PC-3 (cell line): ENCODE measurements around the gene UPF2. TPM values are rescaled to one million over a fixed set of nuclear protein-coding genes. Genes with fewer than 3 reads are reported as not detected.
"Not testable (repeated sequence)": the region's sequence is repeated elsewhere in the genome, so short reads cannot be mapped to it uniquely, and the experiment has no call there.

Source experiments
- ATAC-seq: fragments of 200-7000 bp; cut with Tn5 transposase; 2 replicates; pipeline ENCODE4 v1.9.1; 2020; ENCODE audit warnings: mild to moderate bottlenecking, moderate library complexity
- BruUV-seq: library from RNA; stranded (reverse); fragments of 400-500 nt; replicated peaks from 2 replicates; lab custom pipeline; 2021; lab: Mats Ljungman, UMichigan
- CTCF ChIA-PET: fragments of 300-600 bp; sonication (Branson Sonifier 250); formaldehyde crosslinking; loops from one replicate; lab custom pipeline; 2022; ENCODE audit warnings: antibody characterized with exemption; lab: Charles Lee
- POLR2A ChIA-PET: fragments of 300-600 bp; sonication (Branson Sonifier 250); formaldehyde crosslinking; loops from one replicate; lab custom pipeline; 2022; ENCODE audit warnings: antibody characterized with exemption; ENCODE audit not compliant: unreplicated experiment; lab: Charles Lee
- DNase-seq: peaks from one replicate; pipeline ENCODE4 v3.0.0-alpha.2; 2015
- H2AFZ ChIP-seq: fragments of 300-600 bp; sonication (generic); 2 replicates; pipeline ENCODE4 v1.6.0; 2016; ENCODE audit warnings: antibody characterized with exemption, low read length
- H3F3A ChIP-seq: fragments of 300-600 bp; sonication (generic); one replicate; pipeline ENCODE4 v1.6.0; 2017; ENCODE audit warnings: antibody characterized with exemption, low read length, control low read depth, mild to moderate bottlenecking; ENCODE audit not compliant: unreplicated experiment
- H3K27ac ChIP-seq: fragments of 300-600 bp; sonication (generic); 2 replicates; pipeline ENCODE4 v1.5.1; 2016; ENCODE audit warnings: mild to moderate bottlenecking, low read length
- H3K27me3 ChIP-seq: fragments of 300-600 bp; sonication (generic); 2 replicates; pipeline ENCODE4 v1.6.1; 2016; ENCODE audit warnings: low read length, mixed read lengths
- H3K36me3 ChIP-seq: fragments of 300-600 bp; sonication (generic); 2 replicates; pipeline ENCODE4 v1.6.1; 2016; ENCODE audit warnings: low read depth, mixed run types, low read length, mixed read lengths
- H3K4me1 ChIP-seq: fragments of 300-600 bp; sonication (generic); 2 replicates; pipeline ENCODE4 v1.5.1; 2016; ENCODE audit warnings: low read length; ENCODE audit not compliant: insufficient read depth
- H3K4me2 ChIP-seq: fragments of 300-600 bp; sonication (generic); 2 replicates; pipeline ENCODE4 v1.6.0; 2016; ENCODE audit warnings: low read length
- H3K4me3 ChIP-seq: fragments of 300-600 bp; sonication (generic); 2 replicates; pipeline ENCODE4 v1.5.1; 2016; ENCODE audit warnings: mild to moderate bottlenecking, low read length, mixed read lengths
- H3K79me2 ChIP-seq: fragments of 300-600 bp; sonication (generic); 2 replicates; pipeline ENCODE4 v1.6.1; 2017; ENCODE audit warnings: low read length, mixed read lengths
- H3K9ac ChIP-seq: fragments of 300-600 bp; sonication (generic); 2 replicates; pipeline ENCODE4 v1.6.0; 2016; ENCODE audit warnings: mild to moderate bottlenecking, low read length
- H3K9me2 ChIP-seq: fragments of 300-600 bp; sonication (generic); replicated peaks from 2 replicates; pipeline ENCODE4 v1.6.1; 2016; ENCODE audit warnings: mixed run types, low read length, mixed read lengths
- H3K9me3 ChIP-seq: fragments of 300-600 bp; sonication (generic); 2 replicates; pipeline ENCODE4 v1.6.1; 2016; ENCODE audit warnings: low read length, mixed read lengths
- H4K20me1 ChIP-seq: fragments of 300-600 bp; sonication (generic); 2 replicates; pipeline ENCODE4 v1.6.1; 2016; ENCODE audit warnings: low read length, mixed read lengths
- EZH2 ChIP-seq: fragments of 300-600 bp; sonication (generic); IDR thresholded peaks from one replicate; pipeline ENCODE4 v1.6.1; 2017; ENCODE audit warnings: antibody characterized with exemption, mild to moderate bottlenecking, low read length; ENCODE audit not compliant: unreplicated experiment
- EZH2phosphoT487 ChIP-seq: fragments of 300-600 bp; sonication (generic); IDR thresholded peaks from 2 replicates; pipeline ENCODE4 v1.6.1; 2018; ENCODE audit warnings: mild to moderate bottlenecking, antibody characterized with exemption, low read length, borderline replicate concordance
- intact Hi-C: fragments of 100-400 bp; cut with micrococcal nuclease; formaldehyde crosslinking; loops from 2 replicates; pipeline ENCODE4 v1.9.0; 2023
- total RNA-seq: library from RNA; depleted of rRNA; stranded (reverse); fragments of >200 nt; gene quantifications from 2 replicates; pipeline ENCODE4 v1.2.3, GENCODE V29; 2014
- TF ChIP-seq, protein P1 (sequence below): fragments of 300-600 bp; sonication (generic); conservative IDR thresholded peaks from 2 replicates; pipeline ENCODE4 v1.5.1; 2017; ENCODE audit warnings: antibody characterized with exemption, low read depth, mild to moderate bottlenecking, low read length

UPF2 gene
- total RNA-seq, 1 experiment from 2014 or later: 12.0 TPM

DNA sequence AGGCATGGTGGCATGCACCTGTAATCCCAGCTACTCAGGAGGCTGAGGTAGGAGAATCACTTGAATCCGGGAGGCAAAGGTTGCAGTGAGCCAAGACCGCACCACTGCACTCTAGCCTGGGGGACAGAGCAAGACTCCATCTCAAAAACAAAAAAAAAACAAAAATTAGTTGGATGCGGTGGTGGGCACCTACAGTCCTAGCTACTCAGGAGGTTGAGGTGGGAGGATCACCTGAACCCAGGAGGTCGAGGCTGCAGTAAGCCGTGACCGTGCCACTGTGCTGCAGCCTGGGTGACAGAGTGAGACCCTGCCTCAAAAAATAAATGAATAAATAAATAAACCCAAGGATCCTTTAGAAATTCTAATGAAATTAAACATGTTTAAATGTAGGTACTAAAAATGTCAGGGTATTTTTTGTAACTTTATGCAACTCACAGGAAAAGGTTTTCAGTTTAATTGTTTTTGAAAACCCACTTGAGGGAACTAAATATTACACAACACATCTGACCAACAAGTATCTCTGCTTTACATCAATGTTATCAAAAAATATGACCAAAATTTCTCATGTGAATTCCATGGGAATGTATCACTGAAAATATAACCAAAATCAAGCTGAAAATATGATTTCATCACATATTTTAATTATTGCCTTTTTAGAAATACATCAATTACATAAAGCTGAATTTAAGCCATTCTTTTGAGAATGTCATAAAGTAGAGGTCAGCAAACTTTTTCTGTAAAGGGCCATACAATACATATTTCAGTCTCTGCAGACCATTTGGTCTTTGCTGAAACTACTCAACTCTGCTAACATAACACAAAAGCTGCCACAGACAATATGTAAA lies 23.9 kb downstream of the UPF2 start:
- intact Hi-C loops: no loop called here
- no peak for DNase-seq
- TF ChIP-seq, protein P1, sequence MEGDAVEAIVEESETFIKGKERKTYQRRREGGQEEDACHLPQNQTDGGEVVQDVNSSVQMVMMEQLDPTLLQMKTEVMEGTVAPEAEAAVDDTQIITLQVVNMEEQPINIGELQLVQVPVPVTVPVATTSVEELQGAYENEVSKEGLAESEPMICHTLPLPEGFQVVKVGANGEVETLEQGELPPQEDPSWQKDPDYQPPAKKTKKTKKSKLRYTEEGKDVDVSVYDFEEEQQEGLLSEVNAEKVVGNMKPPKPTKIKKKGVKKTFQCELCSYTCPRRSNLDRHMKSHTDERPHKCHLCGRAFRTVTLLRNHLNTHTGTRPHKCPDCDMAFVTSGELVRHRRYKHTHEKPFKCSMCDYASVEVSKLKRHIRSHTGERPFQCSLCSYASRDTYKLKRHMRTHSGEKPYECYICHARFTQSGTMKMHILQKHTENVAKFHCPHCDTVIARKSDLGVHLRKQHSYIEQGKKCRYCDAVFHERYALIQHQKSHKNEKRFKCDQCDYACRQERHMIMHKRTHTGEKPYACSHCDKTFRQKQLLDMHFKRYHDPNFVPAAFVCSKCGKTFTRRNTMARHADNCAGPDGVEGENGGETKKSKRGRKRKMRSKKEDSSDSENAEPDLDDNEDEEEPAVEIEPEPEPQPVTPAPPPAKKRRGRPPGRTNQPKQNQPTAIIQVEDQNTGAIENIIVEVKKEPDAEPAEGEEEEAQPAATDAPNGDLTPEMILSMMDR: no peak
- no peak for TF ChIP-seq EZH2
- no peak for TF ChIP-seq EZH2phosphoT487
- Histone ChIP-seq H2AFZ (no peak overlapping the region), H3K4me2 (no peak overlapping the region), H3K9me2 (no peaks in the 10 kb centered on the region), H3K4me1 (no peaks in the 10 kb centered on the region), H3K27me3 (no peaks in the 10 kb centered on the region), H3K27ac (no peak overlapping the region), H3K9ac (no peak overlapping the region), H3F3A (no peaks in the 10 kb centered on the region), H3K9me3 (no peaks in the 10 kb centered on the region), H3K4me3 (no peak overlapping the region), H4K20me1 (no peaks in the 10 kb centered on the region), H3K79me2 (peaks cover 18% of the 10 kb centered on the region; the same call in 1 of the 2 replicates), H3K36me3 (0 out of 2 replicates have a peak, but pooled peaks cover 3% of the 10 kb centered on the region)
- ATAC-seq: no peak
- BruUV-seq: no TSS peak
- POLR2A ChIA-PET: no interaction called here
- CTCF ChIA-PET: interaction anchor here (0.6 kb wide), 1 partner anchor 197 kb away, joined by 3 read pairs; no protein-coding TSS in a partner anchor

DNA sequence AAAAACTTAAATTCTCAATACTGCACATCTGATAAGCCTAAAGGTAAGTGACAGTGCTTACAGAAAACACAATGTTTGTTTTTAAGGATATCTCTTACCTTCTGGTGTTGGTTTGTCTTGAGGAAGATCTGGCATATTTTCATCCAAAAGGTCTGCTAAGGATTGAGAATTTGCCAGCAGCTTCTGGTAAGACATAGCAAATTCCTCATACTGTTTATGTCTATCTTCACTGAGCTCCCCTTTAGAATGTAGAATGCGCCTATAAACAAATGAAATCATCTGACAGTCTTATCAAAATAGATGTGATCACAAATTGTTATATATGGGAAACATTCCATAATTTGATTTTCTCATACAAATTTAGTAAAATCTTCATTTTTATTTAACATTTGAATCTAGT lies 28.7 kb downstream of the UPF2 start:
- no peak overlapping the region for H3K4me2 ChIP-seq
- intact Hi-C loops: no loop called here
- CTCF ChIA-PET: no interaction called here
- no peak overlapping the region for H3K9ac ChIP-seq
- no peak overlapping the region for H3K27ac ChIP-seq
- no peaks in the 10 kb centered on the region for H3K9me3 ChIP-seq
- H3K9me2 ChIP-seq: no peaks in the 10 kb centered on the region
- no peak for ATAC-seq
- no peak for DNase-seq
- H2AFZ ChIP-seq: no peak overlapping the region
- POLR2A ChIA-PET: no interaction called here
- TF ChIP-seq, protein P1: no peak
- TF ChIP-seq EZH2phosphoT487: no peak
- no peak for TF ChIP-seq EZH2
- H3K4me1 ChIP-seq: no peaks in the 10 kb centered on the region
- no peaks in the 10 kb centered on the region for H3K27me3 ChIP-seq
- H3K36me3 ChIP-seq: 0 out of 2 replicates have a peak, but pooled peaks cover 3% of the 10 kb centered on the region
- H3F3A ChIP-seq: no peaks in the 10 kb centered on the region
- no peak overlapping the region for H3K4me3 ChIP-seq
- BruUV-seq: no TSS peak
- no peaks in the 10 kb centered on the region for H3K79me2 ChIP-seq
- H4K20me1 ChIP-seq: no peaks in the 10 kb centered on the region

DNA sequence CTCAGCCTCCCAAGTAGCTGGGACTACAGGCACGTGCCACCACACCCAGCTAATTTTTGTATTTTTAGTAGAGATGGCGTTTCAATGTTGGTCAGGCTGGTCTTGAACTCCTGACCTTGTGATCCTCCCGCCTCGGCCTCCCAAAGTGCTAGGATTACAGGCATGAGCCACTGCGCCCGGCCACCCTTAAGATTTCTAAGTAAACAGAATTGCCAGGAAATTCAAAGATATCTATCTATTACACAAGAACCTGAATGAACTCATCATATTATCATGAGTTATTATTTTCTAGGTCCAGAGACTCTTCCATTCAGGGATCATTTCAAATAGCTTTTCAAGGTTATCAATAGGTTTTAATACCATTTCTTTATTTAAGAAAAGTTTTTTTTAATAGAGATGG lies 29.2 kb downstream of the UPF2 start:
- ATAC-seq, H3K79me2 ChIP-seq, H3K27ac ChIP-seq, H3K9me3 ChIP-seq, H4K20me1 ChIP-seq, H3K27me3 ChIP-seq, H3K4me1 ChIP-seq, POLR2A ChIA-PET, H3F3A ChIP-seq, H3K9me2 ChIP-seq, CTCF ChIA-PET, H2AFZ ChIP-seq, BruUV-seq, H3K9ac ChIP-seq, intact Hi-C loops, H3K36me3 ChIP-seq, DNase-seq, H3K4me3 ChIP-seq, H3K4me2 ChIP-seq: not testable (repeated sequence)
